Pulmonary artery endothelial cell (primary cell): ENCODE measurements around the gene LDLRAD3. TPM values are rescaled to one million over a fixed set of nuclear protein-coding genes. Genes with fewer than 3 reads are reported as not detected.

ENCODE experiments used
- DNase-seq: peaks from one replicate; pipeline ENCODE4 v3.0.0-alpha.2; 2011; ENCODE audit warnings: low read depth, low spot score
- total RNA-seq: library from RNA; depleted of rRNA; stranded (reverse); fragments of >200 nt; gene quantifications from 2 replicates; pipeline ENCODE4 v1.2.3, GENCODE V29; 2014

LDLRAD3 gene
- total RNA-seq, 1 donor from 2014 or later: 9.5 TPM

GRCh38 chr11:35954205-35954604 is 10.3 kb downstream of the LDLRAD3 start:
- peak; percentile 45 for DNase-seq

DNA sequence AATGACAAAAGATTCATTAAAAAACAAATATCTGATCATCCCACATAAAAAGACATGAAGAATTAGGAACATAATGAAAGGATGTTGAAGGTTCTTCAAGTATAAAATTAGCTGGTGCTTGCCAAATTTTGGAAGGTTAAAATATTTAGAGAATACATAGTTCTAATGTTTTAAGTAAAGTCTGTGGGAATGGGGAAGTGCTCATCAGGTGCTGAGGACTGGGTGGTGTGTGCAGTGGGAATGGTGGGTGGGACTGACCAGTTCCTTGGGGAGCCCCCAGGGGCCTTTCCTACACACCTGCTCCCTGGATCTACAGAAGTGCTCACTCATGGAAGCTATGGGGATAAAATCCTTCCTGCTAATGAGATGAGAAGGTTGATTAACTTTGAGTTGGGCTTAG is 11.8 kb downstream of the LDLRAD3 start:
- no peak for DNase-seq

DNA sequence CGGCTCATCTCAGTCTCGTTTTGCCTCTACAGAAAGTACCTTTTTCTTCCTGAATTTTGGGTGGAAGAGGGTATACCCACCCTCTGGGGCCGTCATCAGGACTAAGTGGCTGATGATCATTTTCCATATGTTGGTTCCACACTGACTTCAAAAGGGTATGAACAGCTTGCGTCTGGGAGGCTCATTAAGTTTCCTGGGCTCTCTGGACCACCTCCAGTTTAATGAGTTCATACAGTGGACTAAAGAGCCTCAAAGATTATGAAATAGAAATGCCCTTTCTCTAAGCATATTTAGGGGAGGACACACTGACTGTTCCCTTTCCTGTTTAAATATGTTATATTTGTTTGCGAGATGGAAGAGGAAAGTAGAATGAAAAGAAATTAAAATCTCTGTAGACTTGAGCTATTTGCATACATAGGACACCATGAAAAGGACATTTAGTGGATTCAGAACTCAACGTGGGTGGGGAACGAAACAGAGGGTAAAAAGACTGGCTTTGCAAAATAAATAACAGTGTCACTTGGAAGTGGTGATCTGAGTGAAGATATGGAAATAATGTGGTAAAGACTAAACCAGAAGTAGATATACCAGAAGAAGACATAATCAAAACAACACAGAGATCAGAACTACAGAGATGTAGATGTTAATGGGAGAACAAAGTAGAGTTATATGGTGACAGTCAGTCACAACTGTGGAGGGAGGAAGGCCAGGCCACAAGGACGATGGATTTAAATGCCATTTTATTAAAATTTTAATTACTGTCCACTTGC is 18.7 kb downstream of the LDLRAD3 start:
- DNase-seq: no peak

- no peak for DNase-seq
Measured at GRCh38 chr11:35963911-35964310, 20.0 kb downstream of the LDLRAD3 start.

DNA sequence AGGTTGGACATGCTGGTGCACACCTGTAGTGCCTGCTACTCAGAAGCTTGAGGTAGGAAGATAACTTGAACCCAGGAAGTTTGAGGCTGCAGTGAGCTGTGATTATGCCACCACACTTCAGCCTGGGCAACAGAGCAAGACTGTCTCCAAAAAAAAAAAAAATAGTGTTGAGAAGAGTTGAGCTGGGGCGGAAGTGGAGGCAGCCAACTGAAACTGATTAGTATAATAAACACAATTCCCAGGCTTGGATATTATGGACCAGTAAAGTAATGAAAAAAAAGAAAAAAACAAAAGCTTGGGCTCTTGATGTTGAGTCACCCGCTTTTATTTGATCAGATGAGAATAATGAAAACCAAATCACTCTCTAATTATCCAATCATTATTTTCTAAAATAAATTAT is 21.0 kb downstream of the LDLRAD3 start:
- peak; percentile 41 for DNase-seq

- DNase-seq: no peak
Measured at GRCh38 chr11:35967042-35967441, 23.2 kb downstream of the LDLRAD3 start.

- DNase-seq: no peak
Measured at GRCh38 chr11:35968386-35969088, 24.7 kb downstream of the LDLRAD3 start.

DNA sequence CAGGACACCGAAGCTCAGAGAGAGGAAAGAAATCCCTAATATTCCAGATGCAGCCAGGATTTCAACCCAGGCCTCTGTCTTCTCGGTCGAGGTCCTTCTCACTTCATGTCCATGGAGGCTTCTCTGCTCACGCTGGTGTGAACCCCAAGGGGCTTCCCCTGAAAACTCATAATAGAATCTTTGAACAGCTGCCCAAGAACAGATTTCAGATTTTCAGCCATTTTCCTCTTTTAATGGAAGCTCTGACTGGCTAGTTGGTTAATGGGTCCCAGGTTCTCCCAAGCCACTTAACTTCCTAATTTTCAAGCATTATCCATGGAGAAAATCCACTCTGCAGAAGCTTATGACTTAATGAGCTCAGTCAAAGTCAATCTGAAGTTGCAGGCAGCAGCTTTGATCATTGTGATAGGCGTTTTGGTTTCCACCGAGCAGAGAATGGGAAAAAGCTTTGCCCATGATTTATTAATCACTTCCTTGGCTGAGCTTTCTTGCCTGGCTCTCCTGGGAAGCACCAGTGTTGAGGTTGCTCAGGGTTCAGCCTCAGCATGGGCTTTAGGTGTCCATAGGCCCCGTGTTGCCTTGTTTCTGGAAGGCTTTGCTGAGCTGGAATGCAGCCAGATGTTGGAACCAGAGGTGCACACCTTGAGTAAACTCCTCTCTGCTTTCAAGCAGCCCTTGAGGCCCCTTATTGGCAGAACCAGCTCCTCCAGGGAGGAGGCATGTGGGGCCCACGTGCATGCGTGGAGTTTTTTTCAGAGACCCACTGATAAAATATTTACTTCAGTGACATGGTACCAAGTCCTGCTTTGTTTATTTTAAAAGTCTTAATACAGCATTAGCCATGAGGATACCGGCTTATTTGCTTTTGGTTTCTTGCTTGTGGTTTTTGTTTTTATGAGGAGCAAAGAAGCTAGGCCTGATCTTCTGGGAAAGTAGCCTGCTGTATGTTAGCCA is 25.5 kb downstream of the LDLRAD3 start:
- DNase-seq: no peak

DNA sequence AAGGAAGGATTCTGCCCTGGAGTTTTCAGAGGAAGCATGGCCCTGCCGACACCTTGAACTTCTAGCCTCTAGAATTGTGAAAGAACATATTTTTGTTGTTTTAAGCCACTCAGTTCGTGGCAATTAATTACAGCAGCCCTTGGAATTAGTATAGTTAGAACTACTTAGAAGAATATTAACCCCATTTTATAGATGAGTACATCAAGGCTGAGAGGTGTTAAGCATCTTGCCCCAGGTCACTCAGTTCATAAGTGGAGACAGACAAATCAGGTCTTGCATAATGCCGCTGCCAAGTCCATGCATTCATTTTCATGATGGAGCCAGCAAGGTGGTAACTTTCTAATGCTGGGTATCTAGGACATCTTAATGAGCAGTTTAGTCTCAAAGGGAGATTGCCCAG is 26.6 kb downstream of the LDLRAD3 start:
- no peak for DNase-seq

DNA sequence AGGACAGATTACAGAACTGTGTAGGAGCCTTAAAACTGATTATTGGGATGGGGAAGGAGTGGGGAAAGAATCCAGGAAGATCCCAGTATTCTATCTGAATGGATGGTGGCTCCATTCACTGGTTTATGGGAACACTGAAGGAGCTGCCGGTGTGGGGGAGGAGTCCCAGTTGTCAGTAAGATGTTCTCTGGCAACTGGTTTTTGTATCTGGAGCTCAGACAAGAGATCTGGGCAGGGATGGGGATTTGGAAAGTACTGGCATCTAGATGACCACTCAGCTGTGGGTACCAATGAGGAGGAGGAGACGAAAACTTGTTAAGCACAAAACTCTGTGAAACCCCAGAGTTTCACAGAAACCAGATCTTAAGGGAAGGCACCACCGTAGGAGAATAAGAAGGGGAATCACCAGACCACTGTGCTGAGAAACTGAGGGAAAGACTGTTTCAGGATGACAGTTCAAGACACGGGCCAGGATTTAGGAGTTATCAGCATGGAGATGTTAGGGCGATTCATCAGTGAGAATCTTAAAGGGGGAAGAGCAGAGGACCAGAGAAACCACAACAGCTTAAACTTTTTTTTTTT is 28.1 kb downstream of the LDLRAD3 start:
- no peak for DNase-seq

- DNase-seq: no peak
Measured at GRCh38 chr11:35974882-35975589, 31.2 kb downstream of the LDLRAD3 start.

- DNase-seq: no peak
Measured at GRCh38 chr11:35976434-35976833, 32.6 kb downstream of the LDLRAD3 start.

GRCh38 chr11:35978183-35978582 is 34.3 kb downstream of the LDLRAD3 start:
- no peak for DNase-seq

DNA sequence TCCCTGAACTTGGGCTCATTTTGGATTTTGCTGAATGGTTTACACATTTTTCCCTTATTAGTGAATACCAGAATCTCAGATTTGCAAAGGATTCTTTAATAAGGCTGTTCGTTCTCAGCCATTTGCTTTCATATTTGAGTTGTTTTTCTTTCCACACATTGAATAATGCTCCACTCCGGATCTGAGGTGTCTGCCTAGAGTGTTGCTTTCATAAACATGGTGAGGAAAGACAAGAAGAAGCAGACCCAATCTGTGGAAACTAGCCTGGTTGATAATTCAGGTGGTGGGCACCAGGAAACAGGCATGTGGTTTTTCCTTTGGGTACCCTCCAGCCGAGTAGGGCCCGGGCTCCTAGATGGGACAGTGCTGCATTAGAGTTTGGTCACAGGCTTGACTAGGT is 35.0 kb downstream of the LDLRAD3 start:
- no peak for DNase-seq

GRCh38 chr11:35980686-35981390 is 37.0 kb downstream of the LDLRAD3 start:
- no peak for DNase-seq

- no peak for DNase-seq
Measured at GRCh38 chr11:35981581-35981980, 37.7 kb downstream of the LDLRAD3 start.

- no peak for DNase-seq
Measured at GRCh38 chr11:35982061-35982460, 38.2 kb downstream of the LDLRAD3 start.

GRCh38 chr11:35983981-35984380 is 40.1 kb downstream of the LDLRAD3 start:
- DNase-seq: no peak

DNA sequence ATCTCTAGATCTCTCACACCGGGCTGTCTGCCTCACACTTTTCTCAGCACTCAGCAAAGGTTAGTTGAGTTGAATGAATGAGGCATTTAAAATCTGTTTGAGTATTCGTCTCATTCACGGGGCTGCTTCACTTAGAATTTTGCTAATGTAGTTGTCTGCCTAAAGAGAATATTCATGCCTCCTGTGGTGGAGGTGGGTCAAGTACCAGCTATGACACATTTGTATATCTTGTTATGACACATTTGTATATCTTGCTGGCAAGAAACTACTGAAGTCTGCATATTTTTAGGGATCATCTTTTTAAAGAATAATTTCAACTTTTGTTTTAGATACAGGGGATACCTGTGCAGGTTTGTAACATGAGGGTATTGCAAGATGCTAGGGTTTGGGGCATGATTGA is 43.1 kb downstream of the LDLRAD3 start:
- no peak for DNase-seq

GRCh38 chr11:35990170-35990569 is 46.3 kb downstream of the LDLRAD3 start:
- no peak for DNase-seq
